PC-9 (cell line): Measurements from ENCODE around the gene FHIP1B. TPM values are rescaled to one million over a fixed set of nuclear protein-coding genes. Genes with fewer than 3 reads are reported as not detected.

ENCODE experiments used
- BruUV-seq: library from RNA; stranded (reverse); fragments of 400-500 nt; replicated peaks from 2 replicates; lab custom pipeline; 2021; lab: Mats Ljungman, UMichigan
- CTCF ChIA-PET: fragments of 300-600 bp; sonication (Branson Sonifier 250); formaldehyde crosslinking; loops from one replicate; lab custom pipeline; 2022; ENCODE audit warnings: antibody characterized with exemption; lab: Charles Lee
- POLR2A ChIA-PET: fragments of 300-600 bp; sonication (Branson Sonifier 250); formaldehyde crosslinking; loops from one replicate; lab custom pipeline; 2022; ENCODE audit warnings: antibody characterized with exemption; ENCODE audit not compliant: unreplicated experiment; lab: Charles Lee
- DNase-seq, 2 experiments: peaks; one replicate each; pipeline versions ENCODE4 v3.0.0 to v3.0.0-alpha.2; 2015 to 2022; ENCODE audit warnings: mixed read lengths in 1 of 2
- H2AFZ ChIP-seq: fragments of 200-600 bp; sonication (generic); 2 replicates; pipeline ENCODE4 v1.8.1; 2017; ENCODE audit warnings: antibody characterized with exemption
- H3F3A ChIP-seq: fragments of 200-600 bp; sonication (generic); 2 replicates; pipeline ENCODE4 v1.8.1; 2017; ENCODE audit warnings: antibody characterized with exemption, mild to moderate bottlenecking, low read depth; ENCODE audit not compliant: insufficient read depth
- H3K27ac ChIP-seq: fragments of 200-600 bp; sonication (generic); 2 replicates; pipeline ENCODE4 v1.6.1; 2016; ENCODE audit warnings: mixed run types
- H3K27me3 ChIP-seq: fragments of 200-600 bp; sonication (generic); 2 replicates; pipeline ENCODE4 v1.6.1; 2016; ENCODE audit warnings: low read depth, mixed run types; ENCODE audit not compliant: insufficient read depth
- H3K36me3 ChIP-seq: fragments of 200-600 bp; sonication (generic); 2 replicates; pipeline ENCODE4 v1.6.1; 2016; ENCODE audit warnings: low read depth, mixed run types
- H3K4me1 ChIP-seq: fragments of 200-600 bp; sonication (generic); replicated peaks from 2 replicates; pipeline ENCODE4 v1.6.1; 2016; ENCODE audit warnings: mixed run types; ENCODE audit not compliant: insufficient read depth
- H3K4me2 ChIP-seq: fragments of 200-600 bp; sonication (generic); 2 replicates; pipeline ENCODE4 v1.6.1; 2017; ENCODE audit warnings: mixed run types
- H3K4me3 ChIP-seq: fragments of 200-600 bp; sonication (generic); 2 replicates; pipeline ENCODE4 v1.6.1; 2016; ENCODE audit warnings: mixed run types
- H3K79me2 ChIP-seq: fragments of 200-600 bp; sonication (generic); 2 replicates; pipeline ENCODE4 v1.6.1; 2017; ENCODE audit warnings: low read depth, mixed run types
- H3K9me2 ChIP-seq: fragments of 200-600 bp; sonication (generic); 2 replicates; pipeline ENCODE4 v1.8.1; 2017; ENCODE audit warnings: mild to moderate bottlenecking; ENCODE audit not compliant: insufficient read depth
- H3K9me3 ChIP-seq: fragments of 200-600 bp; sonication (generic); 2 replicates; pipeline ENCODE4 v1.8.1; 2016; ENCODE audit warnings: low read depth; ENCODE audit not compliant: insufficient read depth
- H4K20me1 ChIP-seq: fragments of 200-600 bp; sonication (generic); 2 replicates; pipeline ENCODE4 v1.8.1; 2017; ENCODE audit not compliant: insufficient read depth
- CTCF ChIP-seq: fragments of 200-600 bp; sonication (generic); conservative IDR thresholded peaks from 2 replicates; pipeline ENCODE4 v1.6.1; 2017; ENCODE audit warnings: mixed run types, antibody characterized with exemption, mild to moderate bottlenecking, moderate library complexity
- EZH2 ChIP-seq: fragments of 200-600 bp; sonication (generic); IDR thresholded peaks from 2 replicates; pipeline ENCODE4 v1.8.0; 2017; ENCODE audit warnings: antibody characterized with exemption, low read depth
- intact Hi-C: fragments of 100-400 bp; cut with micrococcal nuclease; formaldehyde crosslinking; loops from one replicate; pipeline ENCODE4 v1.10.0; 2022; ENCODE audit not compliant: unreplicated experiment
- total RNA-seq: library from RNA; stranded (reverse); gene quantifications from 2 replicates; pipeline ENCODE4 v1.2.3, GENCODE V29; 2021

The FHIP1B gene
- total RNA-seq, 1 experiment from 2014 or later, result 21.5 TPM

- TF ChIP-seq CTCF (no peak), EZH2 (no peak)
- POLR2A ChIA-PET, result no interaction called here
- H3K4me2 ChIP-seq, result no peak overlapping the region
- H3K27me3 ChIP-seq, result no peaks in the 10 kb centered on the region
- no peaks in the 10 kb centered on the region for H3K4me1 ChIP-seq
- BruUV-seq, result no TSS peak
- H3K4me3 ChIP-seq, result no peak overlapping the region
- no peak for DNase-seq
- no peaks in the 10 kb centered on the region for H3K9me3 ChIP-seq
- H3K36me3 ChIP-seq, result no peaks in the 10 kb centered on the region
- no peaks in the 10 kb centered on the region for H3F3A ChIP-seq
- no peak overlapping the region for H3K27ac ChIP-seq
- no peaks in the 10 kb centered on the region for H3K9me2 ChIP-seq
- no peaks in the 10 kb centered on the region for H4K20me1 ChIP-seq
- CTCF ChIA-PET, result no interaction called here
- H2AFZ ChIP-seq, result no peak overlapping the region
- intact Hi-C loops, result no loop called here
- no peaks in the 10 kb centered on the region for H3K79me2 ChIP-seq
Observed at GRCh38 chr11:6206456-6207180, 27.8 kb downstream of the FHIP1B start.

- Histone ChIP-seq H3K9me2 (no peaks in the 10 kb centered on the region), H3K4me3 (no peak within 1 kb of the TSS), H3K36me3 (no peaks in the 10 kb centered on the region), H3K27ac (no peak within 1 kb of the TSS), H3K79me2 (no peaks in the 10 kb centered on the region), H3F3A (no peaks in the 10 kb centered on the region), H3K27me3 (no peaks in the 10 kb centered on the region), H3K9me3 (no peaks in the 10 kb centered on the region), H3K4me1 (no peaks in the 10 kb centered on the region), H4K20me1 (no peaks in the 10 kb centered on the region), H2AFZ (no peak within 1 kb of the TSS), H3K4me2 (no peak within 1 kb of the TSS)
- ChIA-PET POLR2A (no interaction called here), CTCF (no interaction called here)
- no peak for TF ChIP-seq CTCF
- TF ChIP-seq EZH2, result no peak
- intact Hi-C loops, result no loop called here
- BruUV-seq, result no TSS peak
- DNase-seq, result no peak
Observed at GRCh38 chr11:6205366-6205765, 29.1 kb downstream of the FHIP1B start, which contains the start of gene C11orf42. Gene C11orf42 (plus strand): TSS chr11:6205557. CDS start chr11:6205616, 59 bp downstream.

GRCh38 chr11:6204706-6205105, 29.7 kb downstream of the FHIP1B start:
- Histone ChIP-seq H3K4me3 (no peak overlapping the region), H3K79me2 (no peaks in the 10 kb centered on the region), H3K27me3 (no peaks in the 10 kb centered on the region), H3K4me2 (no peak overlapping the region), H2AFZ (no peak overlapping the region), H3K36me3 (no peaks in the 10 kb centered on the region), H3K4me1 (no peaks in the 10 kb centered on the region), H3K27ac (no peak overlapping the region), H3F3A (no peaks in the 10 kb centered on the region), H3K9me2 (no peaks in the 10 kb centered on the region), H4K20me1 (no peaks in the 10 kb centered on the region), H3K9me3 (no peaks in the 10 kb centered on the region)
- BruUV-seq, result no TSS peak
- DNase-seq, result no peak
- POLR2A ChIA-PET, result no interaction called here
- CTCF ChIA-PET, result no interaction called here
- TF ChIP-seq EZH2 (no peak), CTCF (no peak)
- intact Hi-C loops, result no loop called here
